ENCODE data around the gene LAMB1.
"Not testable (repeated sequence)": the region's sequence is repeated elsewhere in the genome, so short reads cannot be mapped to it uniquely, and the experiment has no call there.

The LAMB1 gene

DNA sequence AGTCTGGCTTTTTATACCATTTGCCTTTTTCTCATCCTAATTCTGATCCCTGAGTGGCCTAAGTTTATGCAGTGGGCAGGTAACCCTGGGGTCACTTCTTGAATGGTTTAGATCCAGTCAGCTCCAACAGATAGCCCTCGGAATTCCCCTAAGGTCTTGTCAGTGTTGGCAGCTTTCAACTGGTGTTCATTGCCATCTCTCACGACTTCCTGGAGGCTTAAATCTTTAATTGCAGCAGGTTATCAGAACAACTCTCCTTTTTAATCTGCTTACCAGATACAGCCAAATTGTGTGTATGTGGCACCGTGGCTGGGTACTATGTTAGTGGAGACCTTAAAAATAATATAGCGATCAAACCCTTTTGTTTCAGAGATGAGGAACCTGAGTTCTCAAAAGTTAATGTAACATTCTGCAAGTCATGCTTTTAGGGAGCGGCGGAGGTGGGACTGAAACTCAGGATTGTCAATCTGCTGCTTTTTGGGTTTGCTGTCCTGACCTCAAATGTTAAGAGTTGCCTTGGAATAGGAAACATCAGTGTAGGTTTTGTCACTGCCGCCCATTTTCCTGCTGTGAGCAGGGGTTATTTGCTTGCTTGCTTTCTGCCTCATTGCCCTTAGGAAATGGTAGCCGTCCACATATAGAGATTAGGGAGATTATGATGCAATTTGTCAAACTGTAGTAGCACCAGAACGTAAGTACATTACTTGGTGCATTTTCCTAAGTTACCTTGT is 111.2 kb downstream of the LAMB1 start:
- peak; percentile 43 for DNase-seq (ENCODE audit: low read depth)
- peak overlapping the region; percentile 89 for H3K4me3 ChIP-seq (ENCODE audit: low read depth, low read length)
- no peak for TF ChIP-seq CTCF (conservative IDR thresholded peaks at IDR 0.05; ENCODE audit: low read depth, low read length)

DNA sequence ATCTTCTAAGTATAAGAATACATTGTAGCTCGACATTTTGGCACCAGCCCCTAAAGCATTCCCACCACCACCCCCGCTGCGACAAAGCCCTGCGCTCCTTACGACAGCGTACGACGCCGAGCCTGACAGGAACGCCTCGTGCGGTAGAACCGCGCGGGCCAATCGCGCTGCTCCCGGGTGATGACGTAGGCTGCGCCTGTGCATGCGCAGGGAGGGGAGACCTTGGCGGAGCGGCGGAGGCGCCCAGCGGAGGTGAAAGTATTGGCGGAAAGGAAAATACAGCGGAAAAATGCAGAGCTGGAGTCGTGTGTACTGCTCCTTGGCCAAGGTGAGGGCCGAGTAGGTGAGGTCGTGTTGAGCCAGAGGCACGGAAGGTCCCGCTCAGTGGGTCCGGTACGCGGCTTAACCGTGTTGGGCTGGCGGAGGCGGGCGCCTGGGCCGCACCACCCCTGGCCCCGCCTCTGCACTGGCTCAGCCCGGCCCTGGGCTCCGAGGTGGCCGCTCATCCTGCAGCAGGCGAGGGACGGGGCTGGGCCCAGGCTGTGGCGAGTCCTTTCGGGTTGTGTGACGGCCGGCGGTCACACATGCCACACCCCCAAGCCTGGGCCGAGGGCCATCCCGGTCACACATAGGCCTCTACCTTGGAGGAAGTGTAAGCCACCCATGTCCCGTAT is 111.9 kb downstream of the LAMB1 start, which contains the start of gene DLD:
Gene DLD (plus strand): TSS at position 222 of the 674 bp plus-strand sequence. CDS start 68 bp downstream, at position 290.
- peak; percentile 92 for DNase-seq (ENCODE audit: low read depth)
- H3K4me3 ChIP-seq (ENCODE audit: low read depth, low read length), result peak within 1 kb of the TSS; percentile 89
- no peak for TF ChIP-seq CTCF (conservative IDR thresholded peaks at IDR 0.05; ENCODE audit: low read depth, low read length)

GRCh38 chr7:107890493-107890961 is 112.4 kb downstream of the LAMB1 start:
- H3K4me3 ChIP-seq (ENCODE audit: low read depth, low read length), result peak overlapping the region; percentile 89
- TF ChIP-seq CTCF (conservative IDR thresholded peaks at IDR 0.05; ENCODE audit: low read depth, low read length), result no peak
- no peak for DNase-seq (ENCODE audit: low read depth)

DNA sequence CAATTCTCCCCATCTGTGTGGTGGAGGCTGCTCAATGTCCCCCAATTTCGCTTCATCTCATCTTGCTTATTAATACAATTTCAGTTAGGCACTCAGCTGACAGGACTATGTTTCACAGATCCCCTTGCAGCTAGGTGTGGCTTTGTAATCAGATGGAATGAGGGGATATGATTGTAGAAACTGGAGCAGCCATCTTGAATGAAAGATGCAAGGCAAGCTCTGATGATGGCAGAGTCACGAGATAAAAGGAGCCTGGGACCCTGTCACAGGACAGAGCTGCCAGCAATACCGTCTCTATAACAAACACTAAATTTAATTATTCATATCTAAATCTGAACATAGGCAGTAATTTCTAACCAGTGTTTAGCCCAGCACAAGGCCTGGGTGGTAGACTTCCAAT is 113.0 kb downstream of the LAMB1 start:
- no peak for TF ChIP-seq CTCF (conservative IDR thresholded peaks at IDR 0.05; ENCODE audit: low read depth, low read length)
- DNase-seq (ENCODE audit: low read depth), result no peak
- H3K4me3 ChIP-seq (ENCODE audit: low read depth, low read length), result no peak overlapping the region

GRCh38 chr7:107887827-107888226 is 115.1 kb downstream of the LAMB1 start:
- not testable (repeated sequence) for H3K4me3 ChIP-seq (ENCODE audit: low read depth, low read length); DNase-seq (ENCODE audit: low read depth)

DNA sequence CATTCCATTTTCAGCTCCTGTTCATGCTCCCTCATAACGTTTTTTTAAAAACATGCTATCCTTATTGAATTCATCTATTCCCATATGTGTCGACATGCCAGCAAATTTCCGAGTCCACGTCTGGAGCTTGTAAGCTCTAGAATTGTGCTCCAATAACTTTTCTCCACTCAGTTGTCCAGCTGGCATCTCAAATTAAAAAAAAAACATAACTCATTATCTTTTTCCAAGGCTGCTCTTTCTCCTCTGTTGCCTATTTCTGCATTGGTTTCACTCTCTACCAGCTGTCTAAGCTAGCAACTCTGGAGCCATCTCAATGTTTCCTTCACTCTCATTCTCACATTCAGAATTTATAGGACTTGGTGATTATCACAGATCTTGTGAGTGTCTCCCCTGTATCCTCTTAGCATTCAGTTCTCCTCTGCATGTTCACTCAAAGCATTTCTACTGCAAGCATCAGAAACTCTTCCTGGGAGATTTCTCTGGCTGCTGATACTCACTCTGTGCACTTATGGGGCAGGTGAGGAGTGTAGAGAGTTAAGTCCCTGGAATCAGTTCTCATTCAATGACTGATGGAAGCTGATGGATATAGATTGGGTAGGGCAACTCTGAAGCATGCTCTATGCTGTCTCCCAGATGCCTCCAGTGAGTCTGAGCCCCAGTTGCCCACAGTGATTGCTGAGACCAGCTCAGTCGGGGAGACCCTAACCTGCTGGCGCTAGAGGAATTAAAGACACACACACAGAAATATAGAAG is 118.7 kb downstream of the LAMB1 start:
- H3K4me3 ChIP-seq (ENCODE audit: low read depth, low read length), result no peak overlapping the region
- TF ChIP-seq CTCF (conservative IDR thresholded peaks at IDR 0.05; ENCODE audit: low read depth, low read length), result no peak
- no peak for DNase-seq (ENCODE audit: low read depth)

DNA sequence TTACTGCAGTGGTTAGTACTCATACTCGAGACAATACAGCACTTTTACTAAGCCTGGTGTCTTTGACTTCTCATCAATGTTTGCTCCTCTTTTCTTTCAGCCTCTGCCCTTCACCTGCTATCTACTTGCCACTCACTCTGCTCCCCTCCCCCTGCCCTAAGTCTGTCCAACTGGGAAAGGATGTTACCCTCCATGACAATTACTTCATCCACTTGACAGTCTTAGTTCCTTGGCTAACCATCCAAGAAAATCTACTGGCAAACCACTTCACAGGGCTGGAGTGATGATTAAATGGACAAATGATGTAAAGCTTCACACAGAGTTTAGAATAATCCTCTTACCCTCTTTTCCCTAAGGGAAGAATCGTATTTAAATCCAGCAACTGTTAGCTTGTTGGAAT is 120.2 kb downstream of the LAMB1 start:
- TF ChIP-seq CTCF (conservative IDR thresholded peaks at IDR 0.05; ENCODE audit: low read depth, low read length), result no peak
- no peak overlapping the region for H3K4me3 ChIP-seq (ENCODE audit: low read depth, low read length)
- DNase-seq (ENCODE audit: low read depth), result no peak

Data from choroid plexus epithelial cell (primary cell).